ENCODE measurements around the gene PLCXD3.

Gene PLCXD3

GRCh38 chr5:41445937-41446563, 64.4 kb downstream of the PLCXD3 start:
- no peaks in the 10 kb centered on the region for H3K4me1 ChIP-seq (ENCODE audit: control insufficient read depth, insufficient read depth, low read length)
- no peak overlapping the region for H3K27ac ChIP-seq (ENCODE audit: extremely low read depth, low read depth, low read length)
- no peaks in the 10 kb centered on the region for H3K9me3 ChIP-seq (ENCODE audit: control insufficient read depth, insufficient read depth, low read depth, low read length)
- H3K36me3 ChIP-seq (ENCODE audit: control insufficient read depth in 2 of 2, insufficient read depth in 1 of 2, low read length in 2 of 2) = no peaks in the 10 kb centered on the region
- H3K4me3 ChIP-seq (ENCODE audit: low read depth, low read length) = no peak overlapping the region
- ChIA-PET CTCF (interaction anchor here (0.6 kb wide), 1 partner anchor 543 kb away, joined by 3 read pairs; no protein-coding TSS in a partner anchor), POLR2A (no interaction called here)
- TF ChIP-seq ZNF610 (tag by site-specific recombination; IDR thresholded peaks at IDR 0.05; ENCODE audit: borderline replicate concordance) (no peak), ZNF560 (tag by site-specific recombination; IDR thresholded peaks at IDR 0.05; ENCODE audit: borderline replicate concordance) (no peak), KLF16 (tag by site-specific recombination; IDR thresholded peaks at IDR 0.05) (no peak), YY1 (tag by site-specific recombination; IDR thresholded peaks at IDR 0.05) (no peak), KLF17 (tag by site-specific recombination; IDR thresholded peaks at IDR 0.05) (no peak)

- POLR2A ChIA-PET = no interaction called here
- CTCF ChIA-PET = no interaction called here
- H3K4me1 ChIP-seq (ENCODE audit: control insufficient read depth, insufficient read depth, low read length) = no peaks in the 10 kb centered on the region
- no peak for TF ChIP-seq ZNF114 (tag by site-specific recombination; IDR thresholded peaks at IDR 0.05)
- no peak for TF ChIP-seq ZFHX2 (tag by site-specific recombination; conservative IDR thresholded peaks at IDR 0.05)
- no peak for TF ChIP-seq ZNF529 (tag by site-specific recombination; IDR thresholded peaks at IDR 0.05; ENCODE audit: insufficient replicate concordance)
- TF ChIP-seq ZNF302 (tag by site-specific recombination; IDR thresholded peaks at IDR 0.05; ENCODE audit: low read depth) = no peak
- no peak for TF ChIP-seq ZBTB7A (tag by site-specific recombination; IDR thresholded peaks at IDR 0.05; ENCODE audit: low read depth)
- TF ChIP-seq ZNF639 (tag by site-specific recombination; IDR thresholded peaks at IDR 0.05) = no peak
- no peak for TF ChIP-seq ZNF610 (tag by site-specific recombination; IDR thresholded peaks at IDR 0.05; ENCODE audit: borderline replicate concordance)
- no peak for TF ChIP-seq ZNF585B (tag by site-specific recombination; IDR thresholded peaks at IDR 0.05)
- no peak overlapping the region for H3K27ac ChIP-seq (ENCODE audit: extremely low read depth, low read depth, low read length)
- H3K4me3 ChIP-seq (ENCODE audit: low read depth, low read length) = no peak overlapping the region
- H3K36me3 ChIP-seq (ENCODE audit: control insufficient read depth in 2 of 2, insufficient read depth in 1 of 2, low read length in 2 of 2) = no peaks in the 10 kb centered on the region
- H3K9me3 ChIP-seq (ENCODE audit: control insufficient read depth, insufficient read depth, low read depth, low read length) = no peaks in the 10 kb centered on the region
These were observed 75.1 kb downstream of the PLCXD3 start for GRCh38 chr5:41435276-41435675.

- TF ChIP-seq ATF2 (tag by site-specific recombination; IDR thresholded peaks at IDR 0.05; ENCODE audit: low read depth) = peak; percentile 11; the same call in 1 of the 2 replicates
- TF ChIP-seq ZNF768 (tag by site-specific recombination; IDR thresholded peaks at IDR 0.05) = no peak
- Histone ChIP-seq H3K4me3 (ENCODE audit: low read depth, low read length) (no peak overlapping the region), H3K4me1 (ENCODE audit: control insufficient read depth, insufficient read depth, low read length) (no peaks in the 10 kb centered on the region), H3K36me3 (ENCODE audit: control insufficient read depth in 2 of 2, insufficient read depth in 1 of 2, low read length in 2 of 2) (no peaks in the 10 kb centered on the region), H3K9me3 (ENCODE audit: control insufficient read depth, insufficient read depth, low read depth, low read length) (no peaks in the 10 kb centered on the region), H3K27ac (ENCODE audit: extremely low read depth, low read depth, low read length) (no peak overlapping the region)
- CTCF ChIA-PET = interaction anchor here (0.6 to 1.5 kb wide), 6 partner anchors 9 to 516 kb away, joined by 3 to 4 read pairs (median 4); no protein-coding TSS in a partner anchor
- POLR2A ChIA-PET = no interaction called here
These were observed 76.7 kb downstream of the PLCXD3 start for GRCh38 chr5:41433552-41434181.

All from HEK293 (cell line).